Fibroblast of the aortic adventitia (primary cell): Measurements from ENCODE around the gene GPR119. TPM values are rescaled to one million over a fixed set of nuclear protein-coding genes. Genes with fewer than 3 reads are reported as not detected.
"Not testable (repeated sequence)": the region's sequence is repeated elsewhere in the genome, so short reads cannot be mapped to it uniquely, and the experiment has no call there.

Experiments used
- DNase-seq: peaks from one replicate; pipeline ENCODE4 v3.0.0-alpha.2; 2010; ENCODE audit warnings: low read depth
- H3K4me3 ChIP-seq: 2 replicates; pipeline ENCODE4 v1.5.1; 2011; ENCODE audit warnings: low read depth, mild to moderate bottlenecking, control low read depth, low read length, moderate library complexity
- total RNA-seq: library from RNA; depleted of rRNA; stranded (reverse); fragments of >200 nt; gene quantifications from 2 replicates; pipeline ENCODE4 v1.2.3, GENCODE V29; 2012; ENCODE audit warnings: low replicate concordance
- TF ChIP-seq, protein P1 (sequence below): IDR thresholded peaks from 2 replicates; pipeline ENCODE4 v1.5.1; 2011; ENCODE audit warnings: mild to moderate bottlenecking, low read length, control low read depth, inconsistent platforms; ENCODE audit not compliant: insufficient read depth

Gene GPR119
- total RNA-seq, 1 donor, result not detected

DNA sequence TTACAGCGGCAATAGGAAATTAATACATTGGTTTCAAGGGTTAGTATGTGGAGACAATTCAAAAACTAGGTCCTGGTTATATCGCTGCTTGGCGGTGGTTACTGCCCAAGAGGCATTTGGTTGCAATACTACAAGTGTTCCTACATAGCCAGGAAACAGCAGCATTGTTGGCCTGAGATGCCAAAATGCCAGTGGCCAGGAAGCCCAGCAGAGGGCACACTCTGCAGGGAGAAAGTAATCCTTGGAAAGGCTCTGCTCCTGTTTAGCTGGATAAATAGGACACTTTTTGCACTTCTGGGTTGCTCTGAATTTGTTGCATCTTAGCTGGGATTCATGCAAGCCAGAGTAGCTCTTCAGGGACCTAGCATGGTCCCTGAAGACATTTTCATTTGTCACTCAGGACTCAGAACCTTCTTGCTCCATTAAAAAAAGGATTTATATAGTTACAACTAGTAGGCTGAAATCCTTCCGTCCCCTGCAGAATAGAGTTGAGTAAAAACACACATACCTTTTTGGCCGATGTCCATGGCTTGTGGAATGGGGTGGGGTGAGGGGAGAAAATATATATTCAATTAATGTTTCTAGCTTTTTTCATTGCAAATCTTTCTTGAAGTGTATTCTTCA lies 8.1 kb upstream of the GPR119 start:
- DNase-seq, result peak; percentile 60
- TF ChIP-seq, protein P1, sequence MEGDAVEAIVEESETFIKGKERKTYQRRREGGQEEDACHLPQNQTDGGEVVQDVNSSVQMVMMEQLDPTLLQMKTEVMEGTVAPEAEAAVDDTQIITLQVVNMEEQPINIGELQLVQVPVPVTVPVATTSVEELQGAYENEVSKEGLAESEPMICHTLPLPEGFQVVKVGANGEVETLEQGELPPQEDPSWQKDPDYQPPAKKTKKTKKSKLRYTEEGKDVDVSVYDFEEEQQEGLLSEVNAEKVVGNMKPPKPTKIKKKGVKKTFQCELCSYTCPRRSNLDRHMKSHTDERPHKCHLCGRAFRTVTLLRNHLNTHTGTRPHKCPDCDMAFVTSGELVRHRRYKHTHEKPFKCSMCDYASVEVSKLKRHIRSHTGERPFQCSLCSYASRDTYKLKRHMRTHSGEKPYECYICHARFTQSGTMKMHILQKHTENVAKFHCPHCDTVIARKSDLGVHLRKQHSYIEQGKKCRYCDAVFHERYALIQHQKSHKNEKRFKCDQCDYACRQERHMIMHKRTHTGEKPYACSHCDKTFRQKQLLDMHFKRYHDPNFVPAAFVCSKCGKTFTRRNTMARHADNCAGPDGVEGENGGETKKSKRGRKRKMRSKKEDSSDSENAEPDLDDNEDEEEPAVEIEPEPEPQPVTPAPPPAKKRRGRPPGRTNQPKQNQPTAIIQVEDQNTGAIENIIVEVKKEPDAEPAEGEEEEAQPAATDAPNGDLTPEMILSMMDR, result peak; percentile 88
- H3K4me3 ChIP-seq, result no peak overlapping the region

DNA sequence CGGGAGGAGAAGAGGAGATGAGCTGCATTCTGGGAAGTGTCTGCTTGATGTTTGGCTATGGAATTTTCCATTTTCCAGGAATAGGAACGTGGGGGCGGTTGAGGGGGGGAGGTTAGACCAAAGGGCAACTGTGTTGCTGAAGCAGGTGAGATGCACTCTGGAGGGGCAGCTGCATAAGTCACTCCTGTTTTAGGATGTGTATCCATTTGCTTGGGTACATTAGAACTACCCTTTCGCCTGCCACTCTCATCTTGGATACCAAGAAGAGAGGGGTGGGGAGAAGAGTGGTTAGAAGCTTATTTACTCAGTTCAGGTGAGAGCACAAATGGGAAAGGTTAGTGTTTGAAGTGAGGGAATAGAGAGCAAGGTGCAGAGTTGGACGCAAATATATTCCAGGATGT lies 934 bp upstream of the GPR119 start:
- DNase-seq, result no peak
- H3K4me3 ChIP-seq, result no peak overlapping the region
- TF ChIP-seq, protein P1, result no peak

DNA sequence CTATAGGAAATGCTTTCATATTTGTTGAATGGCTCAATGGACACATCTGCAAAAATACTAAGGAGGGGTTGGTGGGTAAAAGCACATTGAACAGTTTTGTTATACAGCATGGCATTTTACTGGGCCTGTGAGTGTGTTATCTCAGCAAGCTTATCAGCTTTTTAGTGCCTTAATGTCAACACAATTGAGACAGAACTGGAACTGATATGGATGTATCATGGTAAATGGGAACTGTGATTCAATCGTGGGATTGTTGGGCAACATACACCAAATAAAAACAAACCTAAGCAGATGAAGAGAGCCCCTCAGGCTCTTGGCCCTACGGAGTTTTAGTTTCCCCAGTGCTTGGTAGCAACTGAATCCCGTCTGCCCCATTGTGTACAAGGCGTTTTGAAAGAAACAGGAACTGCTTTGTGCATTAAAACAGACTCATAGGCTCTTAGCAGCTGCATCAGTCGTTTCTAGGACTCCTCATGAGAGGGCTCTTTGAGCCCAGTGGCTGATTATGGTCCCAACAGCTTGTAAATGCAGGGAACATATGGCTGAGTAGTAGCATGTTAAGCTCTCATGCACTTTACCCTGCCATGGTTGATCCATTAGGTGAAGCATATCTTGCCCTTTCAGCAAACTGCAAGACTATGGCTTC lies 7.3 kb downstream of the GPR119 start:
- no peak overlapping the region for H3K4me3 ChIP-seq
- DNase-seq, result no peak
- TF ChIP-seq, protein P1, result no peak

DNA sequence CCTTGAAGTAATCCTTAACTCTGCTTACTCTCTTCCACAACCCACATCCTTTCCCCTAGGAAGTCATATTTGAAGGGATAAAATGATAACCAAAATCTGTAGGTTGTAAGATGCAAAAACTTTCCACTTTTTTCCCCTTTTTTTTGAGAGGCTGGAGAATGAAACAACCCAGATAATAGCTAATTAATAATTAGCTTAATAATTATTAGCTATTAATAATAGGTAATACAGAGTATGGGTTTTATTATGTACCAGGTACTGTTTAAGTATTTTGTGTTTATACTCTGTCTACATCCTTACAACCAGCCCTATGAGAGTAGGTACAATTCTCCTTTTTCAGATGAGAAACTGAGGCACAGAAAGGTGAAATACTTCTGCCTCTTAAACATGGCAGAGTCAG lies 9.4 kb downstream of the GPR119 start:
- no peak for DNase-seq
- no peak overlapping the region for H3K4me3 ChIP-seq
- TF ChIP-seq, protein P1, result no peak

DNA sequence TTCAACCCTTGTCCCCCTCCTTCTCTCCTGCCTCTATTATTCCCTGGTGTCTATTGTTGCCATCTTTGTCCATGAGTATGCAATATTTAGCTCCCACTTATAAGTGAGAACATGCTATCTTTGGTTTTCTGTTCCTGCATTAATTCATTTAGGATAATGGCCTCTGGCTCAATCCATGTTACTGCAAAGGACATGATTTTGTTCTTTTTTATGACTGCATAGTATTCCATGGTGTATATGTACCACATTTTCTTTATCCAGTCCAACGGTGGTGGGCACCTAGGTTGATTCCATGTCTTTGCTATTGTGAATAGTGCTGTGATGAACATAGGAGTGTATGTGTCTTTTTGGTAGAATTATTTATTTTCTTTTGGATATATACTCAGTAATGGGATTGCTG lies 33.4 kb downstream of the GPR119 start:
- DNase-seq, result not testable (repeated sequence)

DNA sequence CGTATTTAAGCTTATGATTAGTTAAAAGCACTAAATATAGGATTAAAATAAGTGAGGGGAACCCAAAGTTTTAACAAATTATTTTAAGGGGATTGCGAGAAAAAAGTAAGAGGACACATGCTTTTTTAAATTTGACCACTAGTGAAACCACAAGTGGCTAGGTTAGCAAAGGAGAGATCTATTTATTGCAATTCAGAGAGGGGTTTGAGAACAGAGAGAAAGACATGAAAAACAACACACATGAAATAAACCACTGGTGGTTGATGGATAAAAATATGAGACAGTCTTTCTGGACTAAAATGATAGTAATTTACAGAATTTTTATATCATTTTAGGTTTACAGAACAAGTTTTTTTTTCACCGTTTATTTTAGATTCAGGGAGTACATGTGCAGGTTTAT lies 33.9 kb downstream of the GPR119 start:
- TF ChIP-seq, protein P1, result no peak
- H3K4me3 ChIP-seq, result no peak overlapping the region
- no peak for DNase-seq

More for the DNA sequence above, 33.4 kb downstream of the GPR119 start:
- not testable (repeated sequence) for H3K4me3 ChIP-seq

DNA sequence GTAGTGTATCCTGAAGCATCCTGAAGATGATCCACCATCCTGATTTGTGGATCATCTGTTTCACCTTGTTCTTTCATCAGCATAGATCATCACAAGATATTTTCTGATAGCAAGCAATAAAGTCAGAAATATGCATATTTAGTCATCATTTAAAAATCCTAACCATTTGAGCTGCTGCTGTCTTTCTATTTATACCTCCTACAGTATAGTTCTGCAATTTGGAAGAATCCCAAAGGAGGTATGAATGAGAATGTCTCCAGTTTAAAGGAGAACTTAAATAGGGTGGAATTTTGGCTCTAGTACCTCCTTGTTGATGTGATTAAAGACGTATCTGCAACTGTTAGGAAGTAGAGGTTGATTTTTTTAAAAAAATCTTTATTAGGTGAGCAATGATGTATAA lies 38.2 kb downstream of the GPR119 start:
- H3K4me3 ChIP-seq, result no peak overlapping the region
- TF ChIP-seq, protein P1, result no peak
- peak; percentile 11 for DNase-seq
